HG03469 (cell line): Measurements from ENCODE around the gene STK11IP.

Source experiments
- ATAC-seq: cut with Tn5 transposase; IDR thresholded peaks from one replicate; pipeline ENCODE4 v1.9.1; 2021; ENCODE audit warnings: mild to moderate bottlenecking, moderate library complexity, moderate number of reproducible peaks; ENCODE audit not compliant: unreplicated experiment

Gene STK11IP

DNA sequence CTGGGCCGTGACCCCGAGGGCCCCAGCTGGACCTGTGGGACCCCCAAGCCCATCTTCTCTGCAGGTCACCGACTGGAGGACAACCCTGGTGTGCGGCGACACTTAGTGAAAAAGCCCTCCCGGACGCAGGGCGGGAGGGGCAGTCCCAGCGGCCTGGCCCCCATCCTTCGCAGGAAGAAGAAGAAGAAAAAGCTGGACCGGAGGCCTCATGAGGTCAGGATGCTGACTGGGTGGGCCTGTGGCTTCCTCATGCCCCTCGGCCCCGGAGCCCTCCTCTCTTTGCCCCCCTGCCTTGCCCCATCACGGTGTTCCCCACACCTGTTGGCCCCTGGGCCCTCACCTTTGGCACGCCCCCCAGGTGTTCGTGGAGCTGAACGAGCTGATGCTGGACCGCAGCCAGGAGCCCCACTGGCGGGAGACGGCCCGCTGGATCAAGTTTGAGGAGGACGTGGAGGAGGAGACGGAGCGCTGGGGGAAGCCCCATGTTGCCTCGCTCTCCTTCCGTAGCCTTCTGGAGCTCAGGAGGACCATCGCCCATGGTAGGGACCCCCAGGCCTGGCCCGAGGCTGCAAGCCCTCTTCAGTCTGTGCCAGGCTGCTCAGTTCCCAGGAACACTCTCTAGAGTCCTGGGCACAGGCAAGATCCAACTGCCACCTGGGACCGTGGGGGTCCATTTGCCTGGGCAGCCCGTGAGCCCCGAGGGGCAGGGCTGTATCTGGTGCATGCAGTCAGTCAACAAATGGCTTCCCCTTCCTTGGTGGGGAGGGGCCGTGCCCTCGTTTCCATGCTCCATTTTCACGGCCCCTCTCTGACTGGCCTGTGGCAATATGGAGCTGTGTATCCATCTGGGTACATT is 34.5 kb downstream of the STK11IP start:
- no peak for ATAC-seq

DNA sequence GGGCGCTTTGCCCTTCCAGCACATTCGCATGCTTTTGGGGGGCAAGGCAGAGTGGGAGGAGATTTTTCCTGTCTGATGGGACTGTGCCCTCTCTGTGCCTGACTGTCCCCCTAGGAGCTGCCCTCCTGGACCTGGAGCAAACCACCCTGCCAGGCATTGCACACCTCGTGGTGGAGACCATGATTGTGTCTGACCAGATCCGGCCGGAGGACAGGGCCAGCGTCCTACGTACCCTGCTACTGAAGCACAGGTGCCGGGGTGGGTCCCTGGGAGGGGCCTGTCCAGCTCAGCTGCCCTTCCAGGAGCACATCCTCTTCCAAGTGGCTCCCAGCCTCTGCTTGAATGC is 35.1 kb downstream of the STK11IP start:
- ATAC-seq, result no peak

DNA sequence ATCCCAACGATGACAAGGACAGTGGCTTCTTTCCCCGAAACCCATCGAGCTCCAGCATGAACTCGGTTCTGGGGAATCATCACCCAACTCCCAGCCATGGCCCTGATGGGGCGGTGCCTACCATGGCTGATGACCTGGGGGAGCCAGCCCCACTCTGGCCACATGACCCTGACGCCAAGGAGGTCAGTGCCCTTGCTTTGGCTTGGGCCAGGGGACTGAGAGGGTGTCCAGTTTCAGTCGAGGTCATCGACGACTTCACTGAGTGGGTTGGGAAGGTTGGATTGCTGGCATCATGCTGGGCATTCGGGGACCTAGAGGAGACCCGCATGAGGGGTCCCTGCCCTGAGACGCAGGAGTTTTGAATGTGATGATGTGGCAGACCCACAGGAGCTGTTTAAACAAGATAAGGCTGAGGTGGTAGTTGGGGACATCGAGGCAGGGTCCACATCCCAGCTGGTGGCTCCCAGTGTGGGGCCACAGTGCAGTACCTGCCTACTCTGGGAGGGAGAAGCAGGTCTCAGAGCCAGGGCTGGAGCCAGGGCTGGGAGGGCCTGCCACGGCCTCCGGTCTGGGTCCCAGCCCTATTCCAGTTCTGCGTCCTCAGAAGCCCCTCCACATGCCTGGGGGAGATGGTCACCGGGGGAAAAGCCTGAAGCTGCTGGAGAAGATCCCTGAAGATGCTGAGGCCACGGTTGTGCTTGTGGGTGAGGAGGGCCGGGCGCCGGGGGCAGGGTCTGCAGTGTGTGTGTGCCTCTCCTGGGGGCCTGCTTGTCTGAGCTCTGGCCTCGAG is 35.8 kb downstream of the STK11IP start:
- no peak for ATAC-seq

DNA sequence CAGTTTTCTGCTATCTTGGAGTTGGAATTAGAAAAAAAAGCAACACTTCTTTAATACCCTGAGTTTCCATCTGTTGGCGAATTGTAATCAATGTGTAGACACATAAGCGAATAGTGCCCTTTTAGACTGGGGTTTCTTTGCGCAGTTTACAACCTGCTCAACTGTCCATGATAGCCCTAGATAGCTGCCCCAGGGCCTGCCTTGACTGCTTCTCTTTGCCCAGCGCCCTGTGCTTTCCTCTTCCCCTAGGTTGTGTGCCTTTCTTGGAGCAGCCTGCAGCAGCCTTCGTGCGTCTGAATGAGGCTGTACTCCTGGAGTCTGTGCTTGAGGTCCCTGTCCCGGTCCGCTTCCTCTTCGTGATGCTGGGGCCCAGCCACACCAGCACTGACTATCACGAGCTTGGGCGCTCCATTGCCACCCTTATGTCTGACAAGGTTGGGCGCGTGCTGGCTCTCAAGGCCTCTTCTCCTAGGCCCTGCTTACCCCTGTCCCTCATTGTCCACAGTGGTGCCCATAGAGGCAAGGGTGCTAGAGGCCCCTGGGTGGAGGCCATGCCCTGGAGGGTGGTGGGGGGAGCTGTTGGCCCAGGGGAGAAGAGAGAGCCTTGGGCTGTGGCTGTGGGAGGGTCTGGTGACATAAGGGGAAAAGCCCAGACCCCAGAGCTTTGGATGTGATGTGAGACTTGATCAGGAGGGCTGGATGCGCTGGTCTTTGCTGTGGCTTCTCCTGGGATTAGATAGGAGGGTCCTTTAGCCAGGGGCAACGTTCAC is 36.7 kb downstream of the STK11IP start:
- ATAC-seq, result no peak

DNA sequence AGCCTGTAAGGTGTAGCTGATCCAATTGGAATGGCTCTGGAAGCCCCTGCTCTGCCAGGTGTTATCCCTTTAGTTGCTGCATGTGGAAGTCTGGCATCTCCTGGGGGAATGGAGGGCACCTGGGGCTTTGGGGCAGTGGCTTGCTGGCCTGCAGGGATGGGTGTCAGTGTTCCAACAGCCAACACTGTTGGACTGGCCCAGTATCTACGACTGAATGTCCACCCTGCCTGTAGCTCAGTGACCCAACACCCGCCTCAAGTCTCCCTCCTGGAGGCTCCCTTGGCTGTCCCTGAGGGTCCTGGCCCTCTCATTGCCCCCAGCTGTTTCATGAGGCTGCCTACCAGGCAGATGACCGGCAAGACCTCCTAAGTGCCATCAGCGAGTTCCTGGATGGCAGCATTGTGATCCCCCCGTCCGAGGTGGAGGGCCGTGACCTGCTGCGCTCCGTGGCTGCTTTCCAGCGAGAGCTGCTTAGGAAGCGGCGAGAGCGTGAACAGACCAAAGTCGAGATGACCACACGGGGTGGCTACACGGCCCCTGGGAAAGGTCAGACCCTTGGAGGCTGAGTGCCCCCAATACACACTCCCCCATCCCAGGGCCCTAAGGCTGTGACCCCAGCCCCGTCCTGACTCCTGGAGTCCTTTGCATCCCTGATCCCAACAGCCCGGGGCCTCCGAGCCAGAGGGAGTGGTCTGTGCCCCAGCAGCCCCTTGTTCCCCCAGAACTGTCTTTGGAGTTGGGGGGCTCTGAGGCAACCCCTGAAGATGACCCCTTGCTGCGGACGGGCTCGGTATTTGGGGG is 37.5 kb downstream of the STK11IP start:
- no peak for ATAC-seq

DNA sequence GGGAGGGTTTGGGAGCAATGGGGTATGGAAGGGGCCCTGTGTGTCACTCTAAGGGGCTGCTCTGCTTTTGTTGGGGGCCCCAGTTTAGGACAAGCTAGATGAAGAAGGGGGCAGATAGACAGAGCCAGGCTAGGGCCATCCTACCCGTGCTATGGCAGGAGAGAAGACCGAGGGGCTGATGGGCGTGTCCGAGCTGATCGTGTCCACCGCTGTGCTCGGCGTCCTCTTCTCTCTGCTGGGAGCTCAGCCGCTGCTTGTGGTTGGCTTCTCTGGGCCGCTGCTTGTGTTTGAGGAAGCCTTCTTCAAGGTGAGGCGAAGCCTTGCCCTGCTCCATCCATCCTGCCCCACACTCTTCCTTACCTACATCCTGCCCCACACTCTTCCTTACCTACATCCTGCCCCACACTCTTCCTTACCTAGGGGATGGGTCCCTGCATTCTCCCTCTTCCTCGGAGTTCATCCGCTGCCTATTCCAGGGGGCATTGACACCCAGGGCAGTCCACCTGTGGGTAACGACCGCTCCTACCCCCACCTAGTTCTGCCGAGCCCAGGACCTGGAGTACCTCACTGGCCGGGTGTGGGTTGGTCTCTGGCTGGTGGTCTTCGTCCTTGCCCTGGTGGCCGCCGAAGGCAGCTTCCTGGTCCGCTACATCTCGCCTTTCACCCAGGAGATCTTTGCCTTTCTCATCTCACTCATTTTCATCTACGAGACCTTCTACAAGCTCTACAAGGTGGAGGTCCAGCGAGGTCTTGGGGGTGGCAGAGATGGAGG is 38.7 kb downstream of the STK11IP start:
- no peak for ATAC-seq

DNA sequence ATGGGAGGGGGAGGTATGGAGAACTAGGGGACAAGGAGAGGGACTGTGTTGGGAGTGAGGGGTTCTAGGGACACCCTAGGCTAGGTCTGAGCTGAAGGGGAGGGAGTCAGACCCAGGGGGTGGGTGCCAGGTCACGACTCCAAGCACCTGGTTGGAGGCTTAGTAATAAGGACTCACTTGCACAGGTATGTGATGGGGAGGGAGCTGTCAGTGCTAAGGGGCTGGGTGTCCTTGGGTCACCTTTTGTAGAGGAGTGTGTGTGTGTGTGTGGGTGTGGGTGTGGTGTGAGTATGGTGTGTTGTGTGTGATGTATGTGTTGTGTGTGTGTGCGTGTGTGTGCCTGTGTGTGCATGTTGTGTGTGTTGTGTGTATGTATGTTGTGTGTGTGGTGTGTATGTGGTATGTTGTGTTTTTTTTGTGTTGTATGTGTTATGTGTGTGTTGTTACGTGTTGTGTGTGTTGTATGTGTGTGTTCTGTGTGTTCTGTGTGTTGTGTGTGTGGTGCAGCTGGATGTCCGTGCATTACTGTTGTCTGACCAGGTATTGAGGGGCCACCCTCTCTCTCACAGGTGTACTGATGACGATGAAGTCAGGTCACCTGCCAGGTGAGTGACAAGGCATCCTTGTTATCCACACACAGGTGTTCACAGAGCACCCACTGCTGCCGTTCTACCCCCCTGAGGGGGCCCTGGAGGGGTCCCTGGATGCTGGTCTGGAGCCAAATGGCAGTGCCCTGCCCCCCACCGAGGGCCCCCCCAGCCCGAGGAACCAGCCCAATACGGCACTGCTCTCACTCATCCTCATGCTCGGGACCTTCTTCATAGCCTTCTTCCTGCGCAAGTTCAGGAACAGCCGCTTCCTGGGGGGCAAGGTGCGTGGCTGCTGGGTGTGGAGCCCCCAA is 39.5 kb downstream of the STK11IP start:
- ATAC-seq, result no peak

DNA sequence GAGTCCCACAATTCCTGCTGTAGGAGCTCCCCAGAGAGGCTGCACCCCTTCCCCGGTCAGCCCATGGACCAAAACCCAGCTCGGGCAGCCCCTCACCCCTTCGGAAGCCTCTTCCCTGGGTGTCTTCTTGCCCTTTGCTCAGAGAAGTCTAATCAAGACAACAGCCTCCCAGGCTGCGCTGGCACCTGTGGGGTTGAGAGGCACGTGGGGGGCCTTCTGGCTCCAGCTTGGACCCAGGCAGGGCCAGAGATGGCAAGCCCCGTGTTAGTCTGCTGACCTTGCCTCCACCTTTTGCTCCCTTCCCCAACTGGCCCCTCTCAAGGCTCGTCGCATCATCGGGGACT is 40.2 kb downstream of the STK11IP start:
- no peak for ATAC-seq

DNA sequence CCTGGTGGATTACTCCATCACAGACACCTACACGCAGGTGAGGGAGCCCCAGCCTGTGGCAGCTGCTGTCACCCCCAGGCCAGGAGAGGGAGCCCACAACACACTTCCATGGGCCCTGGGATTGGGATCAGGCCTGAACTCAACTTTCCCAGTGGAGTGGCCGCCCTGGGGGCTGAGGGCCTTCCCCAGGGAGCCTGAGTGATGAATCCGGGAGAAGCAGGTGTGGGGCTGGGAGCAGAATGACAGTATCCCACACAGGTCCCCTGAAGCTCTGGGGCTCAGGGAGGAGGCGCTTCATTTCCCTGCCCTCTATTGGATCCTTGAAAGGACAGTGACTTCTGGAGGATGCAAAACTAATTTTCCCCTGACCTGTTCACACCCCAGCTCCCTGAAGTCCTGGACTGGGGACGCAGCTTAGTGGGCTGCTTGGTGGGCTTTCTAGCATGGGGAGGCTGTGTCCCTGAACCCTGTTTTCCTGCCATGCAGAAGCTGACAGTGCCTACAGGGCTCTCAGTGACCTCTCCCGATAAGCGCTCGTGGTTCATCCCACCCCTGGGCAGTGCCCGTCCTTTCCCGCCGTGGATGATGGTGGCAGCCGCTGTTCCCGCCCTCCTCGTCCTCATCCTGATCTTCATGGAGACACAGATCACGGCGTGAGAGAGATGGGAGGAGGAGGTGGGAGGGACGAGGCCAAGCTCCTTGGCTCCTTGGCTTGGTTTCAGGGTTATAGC is 40.7 kb downstream of the STK11IP start:
- no peak for ATAC-seq

DNA sequence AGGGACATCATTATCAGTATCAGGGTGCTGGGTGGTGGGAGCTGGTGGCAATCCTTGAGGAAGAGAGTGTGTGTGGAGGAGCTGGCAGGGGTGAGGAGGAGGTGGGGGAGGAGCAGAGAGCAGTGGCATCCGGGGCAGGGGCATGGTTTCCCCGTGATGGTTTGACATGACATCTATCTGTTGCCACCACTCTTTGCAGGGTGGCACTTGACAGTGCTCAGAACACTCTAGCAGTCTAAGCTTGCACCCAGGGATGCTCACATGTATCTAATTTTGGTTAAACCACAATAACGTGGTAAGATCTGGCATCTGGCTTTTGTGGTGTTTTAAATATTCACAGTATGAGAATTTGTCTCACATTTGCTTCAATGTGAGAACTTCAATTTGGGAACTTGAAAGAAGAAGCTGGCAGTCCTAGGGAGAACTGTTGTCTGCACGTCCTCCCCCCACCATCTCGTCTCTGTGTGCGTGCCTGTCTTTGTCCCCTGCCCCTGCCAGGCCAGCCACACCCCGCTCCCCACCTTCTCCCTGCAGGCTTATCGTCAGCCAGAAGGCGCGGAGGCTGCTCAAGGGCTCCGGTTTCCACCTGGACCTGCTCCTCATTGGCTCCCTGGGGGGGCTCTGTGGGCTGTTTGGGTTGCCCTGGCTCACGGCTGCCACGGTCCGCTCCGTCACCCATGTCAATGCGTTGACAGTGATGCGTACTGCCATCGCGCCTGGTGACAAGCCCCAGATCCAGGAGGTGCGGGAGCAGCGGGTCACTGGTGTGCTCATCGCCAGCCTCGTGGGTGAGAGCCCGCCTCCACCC is 41.5 kb downstream of the STK11IP start:
- no peak for ATAC-seq

DNA sequence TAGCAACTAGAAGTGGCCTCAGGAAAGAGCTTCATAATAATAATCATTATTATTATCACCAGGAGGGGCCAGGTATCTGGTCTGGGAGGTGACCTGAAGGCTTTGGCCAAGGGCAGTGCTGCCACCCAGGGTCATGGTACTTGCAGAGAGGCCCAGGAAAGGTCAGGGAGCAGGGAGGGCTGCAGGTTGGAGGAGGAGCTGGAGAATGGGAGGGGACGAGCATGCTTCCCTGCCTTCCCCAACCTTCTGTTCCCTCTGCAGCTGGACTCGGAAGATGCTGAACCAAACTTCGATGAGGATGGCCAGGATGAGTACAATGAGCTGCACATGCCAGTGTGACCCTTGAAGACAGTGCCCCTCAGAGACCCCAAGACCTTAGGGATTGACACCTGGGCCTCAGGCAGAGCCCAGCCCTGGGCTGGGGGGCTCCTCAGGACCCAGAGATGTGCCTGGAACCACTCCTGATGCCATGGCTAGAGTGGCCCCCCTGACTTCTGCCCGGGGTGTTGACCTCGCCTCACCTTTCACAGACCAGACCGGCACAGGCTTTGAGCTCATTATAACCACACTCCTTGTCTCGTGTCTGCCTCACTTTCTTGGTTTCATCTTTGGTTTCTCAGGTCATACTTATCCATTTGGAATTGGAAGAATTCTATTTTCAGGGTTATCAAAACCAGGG is 43.9 kb downstream of the STK11IP start:
- ATAC-seq, result no peak

DNA sequence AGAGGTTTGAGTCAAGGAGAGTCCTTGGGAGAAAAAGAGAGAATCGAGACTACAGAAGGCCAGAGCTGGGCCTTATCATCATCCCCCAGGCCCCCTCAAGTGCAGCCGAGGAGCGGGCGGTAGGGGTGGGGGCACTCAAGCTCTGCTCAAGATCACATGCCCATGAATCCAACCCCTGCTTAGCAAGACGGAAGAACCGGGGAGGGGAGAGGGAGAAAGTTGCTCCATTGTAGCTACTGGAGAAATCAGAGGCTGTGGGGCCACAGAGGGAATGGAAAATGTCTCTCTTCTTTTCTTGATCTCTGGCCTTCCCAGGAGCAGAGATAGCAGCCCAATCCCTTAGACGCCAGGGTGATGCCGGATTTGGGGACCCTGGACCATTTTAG is 44.4 kb downstream of the STK11IP start:
- ATAC-seq, result no peak

DNA sequence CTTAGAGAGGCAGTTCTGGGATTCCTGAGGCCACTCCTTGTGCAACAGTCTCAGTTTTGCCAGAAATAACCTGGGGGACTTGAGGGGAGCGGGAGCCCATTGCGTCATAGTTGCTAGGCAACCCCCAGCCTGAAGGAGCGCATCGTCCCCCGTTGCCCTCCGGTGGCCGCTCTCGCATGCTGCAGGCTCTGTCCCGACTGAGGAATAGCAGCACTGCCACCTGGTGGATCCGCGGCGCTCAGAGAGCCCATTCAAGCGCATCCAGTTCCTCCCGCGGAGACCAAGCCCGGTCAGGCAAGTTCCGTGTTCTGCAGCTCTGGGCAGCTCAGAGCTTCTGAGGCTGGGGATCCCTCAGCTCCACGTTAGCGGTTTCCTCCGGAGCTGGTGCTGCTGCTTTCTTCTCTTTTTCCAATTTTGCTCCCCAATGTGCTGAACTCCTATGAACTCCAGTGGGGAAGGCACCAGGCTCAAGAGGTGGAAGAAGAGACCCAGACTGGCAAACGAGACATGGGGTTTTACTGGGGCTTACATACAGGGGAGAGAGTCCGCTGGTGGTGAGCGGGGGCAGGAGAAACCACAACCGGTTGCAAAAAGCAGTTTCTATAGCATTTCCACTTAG is 44.9 kb downstream of the STK11IP start:
- peak; percentile 95 for ATAC-seq

DNA sequence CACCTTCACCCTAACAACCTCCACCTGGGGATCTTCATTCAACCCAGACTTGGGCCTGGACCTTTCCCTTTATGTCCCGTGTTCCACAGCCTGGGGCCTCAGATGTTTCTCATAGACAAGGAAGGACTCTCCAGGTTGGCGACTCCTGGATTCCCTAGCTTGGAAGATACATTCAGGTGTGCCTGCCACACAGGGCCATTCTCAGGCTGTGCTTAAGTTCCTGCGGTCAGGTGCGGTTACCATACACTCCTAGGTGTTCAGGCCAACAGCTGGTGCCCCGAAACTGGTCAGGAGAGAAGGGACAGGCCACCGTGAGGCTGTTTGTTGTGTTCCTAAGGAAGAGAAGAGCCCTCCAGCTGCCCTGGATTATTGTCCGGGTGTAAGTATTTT is 45.4 kb downstream of the STK11IP start:
- ATAC-seq, result no peak

DNA sequence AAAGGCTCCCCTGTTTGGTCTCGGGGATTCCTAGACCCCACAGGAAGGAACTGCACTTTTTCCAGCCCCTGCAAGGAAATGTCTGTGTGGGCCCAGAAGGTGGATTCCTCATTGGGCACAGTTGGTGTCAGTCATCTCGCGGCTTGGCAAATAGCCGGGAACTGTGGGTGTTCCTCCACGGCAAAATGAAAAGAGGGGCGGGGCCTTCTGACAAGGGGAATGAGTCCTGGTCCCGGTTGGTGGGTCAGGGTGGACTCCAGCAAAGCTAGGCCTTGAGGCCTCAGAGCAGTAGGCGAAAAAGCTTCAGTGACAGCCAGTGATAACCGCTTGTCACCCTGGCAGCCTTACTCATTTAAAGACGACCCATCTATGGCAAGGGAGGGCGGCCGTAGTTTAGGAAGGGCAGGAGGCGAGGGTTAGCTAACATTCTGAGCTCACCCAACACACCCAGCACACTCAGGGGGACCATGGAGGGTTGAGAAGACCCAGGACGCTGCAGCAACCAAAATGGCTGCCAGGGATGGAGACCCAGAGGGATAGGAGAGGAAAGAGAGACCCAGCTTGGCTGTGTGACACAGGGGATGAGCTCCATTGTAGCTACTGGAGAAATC is 46.2 kb downstream of the STK11IP start:
- no peak for ATAC-seq

DNA sequence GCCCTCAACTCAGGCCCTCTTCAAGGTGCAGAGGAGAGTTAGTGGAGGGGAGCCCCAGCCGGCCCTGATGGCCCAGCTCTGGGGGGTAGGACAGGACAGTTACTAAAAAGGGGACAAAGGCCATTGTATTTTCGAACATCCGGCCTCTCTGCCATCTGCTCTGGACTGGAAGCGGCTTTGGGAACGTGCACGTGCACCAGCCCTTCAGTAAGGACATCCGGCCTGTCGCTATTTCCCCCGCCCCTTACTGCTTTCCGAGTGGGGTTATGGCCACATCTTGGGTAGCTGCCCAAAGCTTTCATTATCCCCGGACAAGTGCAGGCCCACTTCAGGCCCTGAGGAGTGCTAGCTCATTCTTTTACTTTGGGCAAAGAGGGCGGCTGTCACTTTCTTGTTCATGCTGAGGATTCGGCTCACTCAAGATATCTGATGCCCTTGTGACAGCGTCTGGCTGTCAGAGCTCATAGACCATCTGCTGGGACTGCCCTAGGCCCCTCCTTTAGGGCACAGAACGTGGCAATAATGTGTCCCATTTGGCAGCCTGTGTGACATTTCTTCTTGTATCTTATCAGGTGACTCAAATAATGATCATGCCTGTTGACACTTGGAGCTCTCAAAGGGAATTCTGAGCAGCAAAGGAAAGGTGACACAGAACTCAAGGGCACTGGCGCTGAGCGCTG is 47.3 kb downstream of the STK11IP start:
- no peak for ATAC-seq
